ENCODE results near the gene TSR1. TPM values are rescaled to one million over a fixed set of nuclear protein-coding genes. Genes with fewer than 3 reads are reported as not detected.

Gene TSR1
- total and polyA plus RNA-seq, 9 of the 15 experiments (the other 6 are each of a cell fraction or from before 2014, with no cell fraction given), result 16.4 to 87.5 (median 55.2) TPM

DNA sequence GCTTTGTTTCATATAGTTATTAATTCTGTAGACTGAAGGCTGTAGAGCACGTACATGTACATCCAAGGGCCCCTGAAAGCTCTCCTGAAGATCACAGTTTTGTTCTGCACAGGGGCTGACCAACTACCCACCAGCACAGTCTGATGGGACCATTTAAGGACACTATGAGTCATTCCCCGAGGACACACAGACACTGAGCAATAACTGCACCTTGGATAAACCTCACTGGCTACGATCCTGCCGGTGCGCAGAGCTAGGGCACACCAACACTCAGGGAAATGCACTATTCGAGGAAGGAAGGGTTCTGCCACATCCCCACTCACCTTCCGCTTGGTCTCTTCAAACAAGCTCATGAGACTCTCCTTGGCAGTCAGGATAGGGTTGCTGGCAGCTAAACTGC is 53.0 kb downstream of the TSR1 start (continued):
- TF ChIP-seq ZNF174 (CRISPR knock-in tag; IDR thresholded peaks at IDR 0.05), result no peak
- TF ChIP-seq, protein P1, sequence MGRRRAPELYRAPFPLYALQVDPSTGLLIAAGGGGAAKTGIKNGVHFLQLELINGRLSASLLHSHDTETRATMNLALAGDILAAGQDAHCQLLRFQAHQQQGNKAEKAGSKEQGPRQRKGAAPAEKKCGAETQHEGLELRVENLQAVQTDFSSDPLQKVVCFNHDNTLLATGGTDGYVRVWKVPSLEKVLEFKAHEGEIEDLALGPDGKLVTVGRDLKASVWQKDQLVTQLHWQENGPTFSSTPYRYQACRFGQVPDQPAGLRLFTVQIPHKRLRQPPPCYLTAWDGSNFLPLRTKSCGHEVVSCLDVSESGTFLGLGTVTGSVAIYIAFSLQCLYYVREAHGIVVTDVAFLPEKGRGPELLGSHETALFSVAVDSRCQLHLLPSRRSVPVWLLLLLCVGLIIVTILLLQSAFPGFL (CRISPR knock-in tag; IDR thresholded peaks at IDR 0.05), result no peak
- no peak for TF ChIP-seq EWSR1 (IDR thresholded peaks at IDR 0.05; ENCODE audit: borderline replicate concordance, low read depth, partially characterized antibody)
- TF ChIP-seq ESRRB (CRISPR knock-in tag; IDR thresholded peaks at IDR 0.05; ENCODE audit: borderline replicate concordance), result no peak
- TF ChIP-seq TCF3 (CRISPR knock-in tag; IDR thresholded peaks at IDR 0.05), result no peak
- no peak for TF ChIP-seq SRSF9 (IDR thresholded peaks at IDR 0.05; ENCODE audit: borderline replicate concordance, low read depth, low read length)

DNA sequence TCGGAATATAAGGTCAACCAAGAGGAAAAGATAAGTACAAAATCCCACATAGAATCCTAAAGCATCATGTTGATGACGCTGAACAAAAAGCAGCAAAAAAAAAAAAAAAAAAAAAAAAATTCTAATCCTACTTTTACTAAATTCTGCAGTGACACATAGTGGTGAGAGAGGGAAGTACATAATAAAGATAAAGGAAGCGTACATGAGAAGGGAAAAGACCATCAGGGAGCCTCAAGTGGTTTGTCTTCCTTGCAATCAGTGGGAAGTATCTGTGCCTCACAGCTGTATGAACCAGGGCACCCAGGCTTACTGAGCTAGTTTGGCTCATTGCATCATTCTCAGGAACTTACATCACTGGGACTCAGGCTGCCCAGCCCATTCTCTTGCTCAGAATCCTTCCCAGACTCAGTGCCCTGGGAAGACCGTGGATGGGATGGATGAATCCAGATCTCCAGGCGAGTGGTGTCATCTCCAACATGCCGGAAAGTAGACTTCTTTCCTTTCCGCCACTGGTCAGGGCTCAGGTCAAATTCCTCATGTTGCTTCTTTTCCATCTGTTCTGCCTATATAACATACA is 53.9 kb downstream of the TSR1 start:
- POLR2A ChIA-PET, result interaction anchor here (0.6 to 1.1 kb wide), 3 partner anchors 21 to 199 kb away, joined by 3 to 5 read pairs (median 4); partner anchors contain the start of genes SMG6 and SRR
- peak; percentile 87 for ATAC-seq
- no peak overlapping the region for H2AFZ ChIP-seq (ENCODE audit: low read depth, low read length)
- TF ChIP-seq CEBPB (tag; IDR thresholded peaks at IDR 0.05), result peak; percentile 63
- TF ChIP-seq, protein P2, sequence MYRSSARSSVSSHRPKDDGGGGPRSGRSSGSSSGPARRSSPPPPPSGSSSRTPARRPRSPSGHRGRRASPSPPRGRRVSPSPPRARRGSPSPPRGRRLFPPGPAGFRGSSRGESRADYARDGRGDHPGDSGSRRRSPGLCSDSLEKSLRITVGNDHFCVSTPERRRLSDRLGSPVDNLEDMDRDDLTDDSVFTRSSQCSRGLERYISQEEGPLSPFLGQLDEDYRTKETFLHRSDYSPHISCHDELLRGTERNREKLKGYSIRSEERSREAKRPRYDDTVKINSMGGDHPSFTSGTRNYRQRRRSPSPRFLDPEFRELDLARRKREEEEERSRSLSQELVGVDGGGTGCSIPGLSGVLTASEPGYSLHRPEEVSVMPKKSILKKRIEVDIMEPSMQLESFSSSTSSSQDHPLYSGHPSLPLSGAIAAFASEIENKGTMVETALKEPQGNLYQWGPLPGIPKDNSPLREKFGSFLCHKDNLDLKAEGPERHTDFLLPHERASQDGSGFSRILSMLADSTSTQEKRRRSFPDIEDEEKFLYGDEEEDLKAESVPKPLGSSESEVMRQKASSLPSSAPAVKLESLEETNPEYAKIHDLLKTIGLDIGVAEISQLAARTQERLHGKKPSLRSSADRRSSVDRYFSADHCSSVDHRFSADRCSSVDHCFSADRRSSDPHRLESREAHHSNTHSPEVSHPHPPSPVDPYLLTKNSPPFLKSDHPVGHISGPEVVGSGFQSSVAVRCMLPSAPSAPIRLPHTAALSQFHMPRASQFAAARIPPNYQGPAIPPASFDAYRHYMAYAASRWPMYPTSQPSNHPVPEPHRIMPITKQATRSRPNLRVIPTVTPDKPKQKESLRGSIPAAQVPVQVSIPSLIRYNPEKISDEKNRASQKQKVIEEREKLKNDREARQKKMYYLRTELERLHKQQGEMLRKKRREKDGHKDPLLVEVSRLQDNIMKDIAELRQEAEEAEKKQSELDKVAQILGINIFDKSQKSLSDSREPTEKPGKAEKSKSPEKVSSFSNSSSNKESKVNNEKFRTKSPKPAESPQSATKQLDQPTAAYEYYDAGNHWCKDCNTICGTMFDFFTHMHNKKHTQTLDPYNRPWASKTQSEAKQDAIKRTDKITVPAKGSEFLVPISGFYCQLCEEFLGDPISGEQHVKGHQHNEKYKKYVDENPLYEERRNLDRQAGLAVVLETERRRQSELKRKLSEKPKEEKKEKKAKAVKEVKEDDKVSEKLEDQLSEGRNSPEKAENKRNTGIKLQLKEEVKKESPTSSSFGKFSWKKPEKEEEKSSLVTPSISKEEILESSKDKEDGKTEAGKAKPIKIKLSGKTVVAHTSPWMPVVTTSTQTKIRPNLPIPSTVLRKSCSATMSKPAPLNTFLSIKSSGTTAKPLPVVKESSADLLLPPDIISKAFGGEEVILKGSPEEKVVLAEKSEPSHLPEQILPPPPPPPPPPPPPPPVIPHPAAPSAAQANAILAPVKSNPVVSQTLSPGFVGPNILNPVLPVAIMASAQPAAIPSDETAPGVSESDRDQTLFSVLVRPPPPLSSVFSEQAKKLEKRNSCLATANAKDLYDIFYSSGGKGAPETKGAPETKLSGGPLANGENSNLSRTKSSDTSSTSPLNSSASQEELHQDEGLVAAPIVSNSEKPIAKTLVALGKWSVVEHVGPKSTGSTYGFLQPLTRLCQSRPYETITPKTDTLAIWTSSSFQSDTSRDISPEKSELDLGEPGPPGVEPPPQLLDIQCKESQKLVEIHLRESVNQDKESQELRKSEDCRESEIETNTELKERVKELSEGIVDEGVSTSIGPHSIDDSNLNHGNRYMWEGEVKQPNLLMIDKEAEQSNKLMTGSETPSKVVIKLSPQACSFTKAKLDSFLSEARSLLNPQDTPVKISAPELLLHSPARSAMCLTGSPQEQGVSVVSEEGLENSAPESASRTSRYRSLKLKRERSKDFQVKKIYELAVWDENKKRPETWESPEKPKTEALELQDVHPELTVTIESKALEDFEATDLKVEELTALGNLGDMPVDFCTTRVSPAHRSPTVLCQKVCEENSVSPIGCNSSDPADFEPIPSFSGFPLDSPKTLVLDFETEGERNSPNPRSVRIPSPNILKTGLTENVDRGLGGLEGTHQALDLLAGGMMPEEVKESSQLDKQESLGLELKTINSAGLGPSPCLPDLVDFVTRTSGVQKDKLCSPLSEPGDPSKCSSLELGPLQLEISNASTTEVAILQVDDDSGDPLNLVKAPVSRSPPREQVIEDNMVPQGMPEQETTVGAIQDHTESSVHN (IDR thresholded peaks at IDR 0.05; ENCODE audit: borderline replicate concordance in 1 of 2, low read depth in 1 of 2), result peak in 1 of 2 experiments; percentile 45; a peak in 1 of 4 replicates
- TF ChIP-seq HMG20A (CRISPR knock-in tag; conservative IDR thresholded peaks at IDR 0.05), result no peak
- peak; percentile 81 for TF ChIP-seq SMAD4 (CRISPR knock-in tag; conservative IDR thresholded peaks at IDR 0.05)
- TF ChIP-seq POLR2G (IDR thresholded peaks at IDR 0.05; ENCODE audit: low read depth, low read length), result no peak

More for the DNA sequence above, 53.9 kb downstream of the TSR1 start:
- Histone ChIP-seq H3K4me2 (ENCODE audit: insufficient read depth, low read length) (no peak overlapping the region), H4K20me1 (replicated peaks; ENCODE audit: control insufficient read depth, insufficient read depth, low read length) (no peaks in the 10 kb centered on the region), H3K4me1 (replicated peaks in 1 of 2; ENCODE audit: control insufficient read depth in 2 of 2, insufficient read depth in 2 of 2, low read length in 2 of 2) (no peaks in the 10 kb centered on the region; a peak in 1 of 5 replicates), H3K4me3 (no peak overlapping the region), H3K9ac (ENCODE audit: insufficient read depth in 1 of 2, low read depth in 2 of 2, low read length in 2 of 2) (no peak overlapping the region; a peak in 1 of 4 replicates), H3K9me3 (replicated peaks; ENCODE audit: control insufficient read depth, insufficient read depth, low read depth, low read length) (no peaks in the 10 kb centered on the region), H3K36me3 (ENCODE audit: control insufficient read depth, insufficient read depth, low read length) (peaks cover 49% of the 10 kb centered on the region; the same call in 2 of the 3 replicates), H3K9me1 (ENCODE audit: control insufficient read depth, insufficient read depth, low read length) (no peaks in the 10 kb centered on the region), H3K27me3 (ENCODE audit: control insufficient read depth in 2 of 2, insufficient read depth in 2 of 2, low read length in 2 of 2) (no peaks in the 10 kb centered on the region), H3K27ac (ENCODE audit: extremely low read depth, low read depth, low read length) (no peak overlapping the region; the same call in 2 of the 3 replicates), H3K79me2 (ENCODE audit: control insufficient read depth, insufficient read depth, low read length) (no peaks in the 10 kb centered on the region)
- CTCF ChIA-PET (ENCODE audit: low intra/inter-chr PET ratio), result interaction anchor here (0.6 to 1.5 kb wide), 4 partner anchors 67 to 229 kb away, joined by 3 to 6 read pairs (median 4); partner anchors contain the start of gene HIC1
- BruUV-seq (replicated peaks), result no TSS peak
- DNase-seq (ENCODE audit: extremely low read depth in 1 of 4, low spot score in 3 of 4) (peak; percentile 31 to 62 (median 38)), FAIRE-seq (peak; percentile 68)
- in situ Hi-C loops (cut with MboI), result no loop called here
- intact Hi-C loops (cut with micrococcal nuclease), result no loop called here
- WGBS (ENCODE audit: insufficient coverage, low coverage, missing lambda C conversion rate), result 58% methylated on average over 7 of the region's 7 CpGs
